ENCODE results near the gene SLC6A3.

SLC6A3 gene

DNA sequence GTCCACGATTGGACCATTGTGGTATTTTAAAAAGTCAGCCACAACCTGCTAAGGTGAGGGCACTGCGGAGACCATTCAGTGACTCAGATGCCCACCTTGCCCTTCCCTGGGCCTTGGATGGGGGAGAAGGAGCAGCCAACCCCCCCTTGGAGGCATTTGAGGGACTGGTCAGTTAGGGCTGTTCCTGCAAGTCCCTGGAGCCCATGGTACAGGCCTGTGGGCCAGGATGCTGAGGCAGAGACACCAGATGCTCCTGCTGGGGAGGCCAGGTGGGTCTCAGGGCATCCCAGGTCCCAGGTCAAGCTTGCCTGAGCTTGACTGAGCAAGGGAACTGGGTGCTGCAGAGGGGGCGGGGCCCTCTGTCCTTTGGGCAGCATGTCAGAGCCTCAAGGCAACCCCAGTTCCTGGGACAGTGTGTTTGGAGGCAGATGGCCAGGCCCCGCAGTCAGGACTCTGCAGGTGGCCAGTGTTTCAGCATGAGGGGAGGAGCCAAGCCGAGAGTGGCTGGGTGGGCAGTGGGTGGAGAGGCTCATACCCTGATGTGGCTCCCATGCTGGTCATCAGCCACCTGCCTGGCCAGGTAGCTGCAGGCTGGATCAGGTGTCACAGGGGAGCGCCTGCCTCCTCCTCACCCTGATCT, 27.5 kb downstream of the SLC6A3 start:
- DNase-seq: no peak

DNA sequence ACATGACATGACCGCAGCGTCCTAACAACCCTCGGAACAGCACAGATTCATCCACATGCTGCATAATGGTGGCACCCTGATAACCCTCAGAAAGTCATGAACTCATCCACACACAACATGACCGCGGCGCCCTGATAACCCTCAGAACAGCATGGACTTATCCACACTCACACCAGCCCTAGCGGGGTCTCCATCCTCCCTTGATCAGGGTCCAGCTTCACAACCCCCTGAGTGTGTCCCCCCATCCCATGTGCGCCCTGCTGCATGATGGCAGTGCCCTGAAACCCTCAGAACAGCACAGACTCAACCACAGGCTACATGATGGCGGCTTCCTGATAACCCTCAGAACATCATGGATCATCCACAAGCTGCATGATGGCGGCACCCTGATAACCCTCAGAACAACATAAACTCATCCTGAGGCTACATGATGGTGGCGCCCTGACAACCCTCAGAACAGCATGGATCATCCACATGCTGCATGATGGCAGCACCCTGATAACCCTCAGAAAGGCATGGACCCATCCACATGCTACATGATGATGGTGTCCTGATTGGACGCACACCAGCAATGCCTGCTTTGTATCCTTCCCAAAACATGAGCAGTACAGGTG, 28.3 kb downstream of the SLC6A3 start:
- no peak for DNase-seq

DNA sequence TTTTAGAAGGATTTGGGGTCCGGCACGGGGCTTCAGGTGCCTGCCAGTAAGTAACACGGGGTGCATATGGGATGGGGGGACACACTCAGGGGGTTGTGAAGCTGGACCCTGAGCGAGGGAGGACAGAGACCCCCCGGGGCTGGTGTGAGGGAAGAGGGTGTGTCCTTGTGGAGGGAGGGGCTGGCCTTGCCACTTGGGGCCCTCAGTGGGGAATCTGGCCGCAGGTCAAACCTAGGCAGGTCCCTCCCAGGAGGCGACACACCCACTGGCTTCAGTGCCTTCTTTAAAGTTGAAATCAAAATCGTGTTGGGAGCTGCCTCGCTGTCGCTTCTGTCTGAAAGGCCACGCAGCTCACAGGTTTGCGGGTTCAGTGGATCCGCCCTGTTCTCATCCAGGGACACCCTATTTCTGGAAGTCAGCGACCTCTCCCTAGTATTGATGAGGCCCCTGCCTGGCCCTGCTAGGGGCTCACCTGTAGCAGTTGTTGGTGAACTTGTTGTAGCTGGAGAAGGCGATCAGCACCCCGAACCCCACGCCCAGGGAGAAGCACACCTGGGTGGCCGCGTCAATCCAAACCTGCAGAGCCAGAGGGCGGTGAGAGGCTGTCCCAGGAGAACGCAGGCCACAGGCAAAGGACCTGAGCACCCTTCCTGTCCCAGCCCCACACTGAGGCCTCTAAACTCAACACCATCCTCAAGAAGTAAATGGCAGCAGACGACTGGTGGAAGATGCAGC, 29.4 kb downstream of the SLC6A3 start:
- DNase-seq: no peak

DNA sequence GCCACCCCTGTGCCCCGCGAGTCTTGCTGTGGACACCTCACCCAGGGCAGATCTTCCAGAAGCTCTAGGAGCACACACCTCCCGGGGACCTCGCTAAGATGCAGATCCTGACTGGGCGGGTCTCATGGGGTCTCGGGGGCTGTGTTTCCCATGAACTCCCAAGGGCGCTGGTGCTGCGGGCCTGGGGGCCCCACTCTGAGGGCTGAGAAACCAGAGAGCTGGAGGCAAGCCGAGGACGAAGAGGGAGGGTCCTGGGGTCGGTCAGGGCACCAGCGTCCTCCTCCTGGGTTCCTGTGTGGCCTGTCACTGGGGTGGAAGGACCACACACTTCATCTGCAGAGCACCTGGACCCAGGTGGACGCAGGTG, 30.2 kb downstream of the SLC6A3 start:
- DNase-seq: no peak

DNA sequence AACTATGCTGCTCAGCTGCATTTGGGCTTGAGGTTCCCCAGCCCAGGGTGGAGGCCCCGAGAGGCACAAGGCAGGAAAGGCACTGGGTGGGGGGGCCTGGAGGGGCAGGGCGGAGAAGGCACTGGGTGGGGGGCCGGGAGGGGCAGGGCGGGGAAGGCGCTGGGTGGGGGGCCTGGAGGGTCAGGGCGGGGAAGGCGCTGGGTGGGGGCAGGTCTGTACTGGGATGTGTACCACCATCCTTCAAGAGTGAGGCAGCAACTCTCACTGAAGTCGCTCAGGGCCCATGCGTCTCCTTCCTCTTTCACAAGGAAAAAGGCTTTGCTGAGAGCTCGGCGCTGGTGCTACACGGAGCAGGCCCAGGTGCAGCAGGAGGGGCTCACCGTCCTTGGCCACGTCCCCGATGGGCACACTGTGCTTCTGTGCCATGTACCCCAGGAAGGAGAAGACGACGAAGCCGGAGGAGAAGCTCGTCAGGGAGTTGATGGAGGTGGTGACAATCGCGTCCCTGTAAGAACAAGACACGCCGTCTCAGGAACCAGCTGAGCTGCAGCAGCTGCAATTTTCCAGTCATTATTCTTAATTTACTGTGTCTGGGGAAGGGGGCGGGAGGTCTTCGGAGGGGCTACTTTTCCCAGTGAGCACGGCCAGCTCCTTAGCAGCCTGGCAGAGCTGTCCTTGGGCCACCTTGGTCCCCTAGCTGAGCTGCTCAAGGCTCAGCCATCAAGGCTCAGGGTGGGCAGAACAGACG, 30.8 kb downstream of the SLC6A3 start:
- DNase-seq: no peak

DNA sequence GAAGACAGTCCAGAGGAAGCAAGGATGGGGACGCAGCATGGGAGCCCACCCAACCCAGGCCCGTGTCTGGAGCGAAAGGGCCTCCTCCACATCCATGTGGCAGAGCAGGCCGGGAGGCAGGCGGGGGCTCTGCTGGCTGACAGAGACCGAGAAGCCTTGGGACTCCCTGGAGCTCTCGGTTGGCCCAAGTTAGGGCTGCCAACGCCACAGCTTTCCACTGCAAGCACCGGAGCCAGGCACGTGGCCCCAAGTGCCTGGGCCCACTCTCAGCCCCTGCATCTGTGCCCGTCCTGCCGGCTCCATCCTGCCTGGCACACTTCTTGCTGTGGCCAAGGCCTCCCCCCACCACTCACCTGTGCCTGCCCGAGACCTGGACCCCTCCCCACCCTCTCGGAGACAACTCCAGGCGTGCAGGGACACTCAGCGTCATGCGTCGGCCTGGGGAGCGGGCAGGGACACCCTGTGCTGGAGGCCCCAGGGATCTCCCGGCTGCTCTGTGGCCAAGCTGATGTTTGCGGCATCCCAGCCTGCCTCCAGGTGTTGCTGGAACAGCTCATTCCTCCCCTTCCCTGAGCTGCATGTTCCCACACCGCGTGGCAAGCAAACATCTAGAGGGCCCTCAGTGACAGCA, 31.5 kb downstream of the SLC6A3 start:
- no peak for DNase-seq

DNA sequence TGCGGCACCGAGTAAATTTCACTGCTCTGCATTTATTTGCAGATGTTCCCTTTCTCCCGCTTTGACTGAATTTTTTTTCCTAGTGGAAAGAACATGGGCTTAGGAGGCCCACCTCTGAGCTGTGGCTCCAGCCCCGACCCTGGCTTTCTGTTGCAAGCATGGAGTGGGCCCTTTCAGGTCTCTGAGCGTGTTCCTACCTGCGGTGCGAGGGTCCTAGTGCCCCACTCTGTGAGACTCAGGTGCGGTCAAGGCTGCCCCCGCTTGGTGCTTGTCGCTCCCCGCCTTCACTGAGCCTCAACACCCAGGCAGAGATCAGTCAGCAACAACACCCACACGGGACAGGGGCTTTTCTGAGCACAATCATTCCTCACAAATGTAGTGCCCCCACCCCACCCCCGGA, 32.0 kb downstream of the SLC6A3 start:
- DNase-seq: no peak

DNA sequence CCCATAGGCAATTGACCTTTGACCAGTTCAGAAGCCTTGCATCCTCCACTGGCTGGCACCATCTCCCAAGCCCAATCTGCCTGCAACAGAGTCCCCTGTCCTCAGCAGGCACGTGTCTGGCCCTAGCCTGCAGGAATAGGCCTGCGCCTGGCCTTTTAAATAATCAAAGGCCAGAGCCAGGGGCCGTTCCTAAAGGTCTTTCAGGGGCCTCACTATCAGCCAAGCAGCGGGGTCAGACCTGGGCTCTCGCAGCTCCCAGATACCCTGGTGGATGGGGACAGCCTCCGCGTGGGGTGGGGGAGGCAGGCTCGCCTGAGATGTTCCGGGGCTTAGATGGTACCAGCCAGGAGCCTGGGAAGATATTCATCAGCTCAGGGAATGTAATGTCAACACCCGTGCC, 32.6 kb downstream of the SLC6A3 start:
- DNase-seq: no peak

DNA sequence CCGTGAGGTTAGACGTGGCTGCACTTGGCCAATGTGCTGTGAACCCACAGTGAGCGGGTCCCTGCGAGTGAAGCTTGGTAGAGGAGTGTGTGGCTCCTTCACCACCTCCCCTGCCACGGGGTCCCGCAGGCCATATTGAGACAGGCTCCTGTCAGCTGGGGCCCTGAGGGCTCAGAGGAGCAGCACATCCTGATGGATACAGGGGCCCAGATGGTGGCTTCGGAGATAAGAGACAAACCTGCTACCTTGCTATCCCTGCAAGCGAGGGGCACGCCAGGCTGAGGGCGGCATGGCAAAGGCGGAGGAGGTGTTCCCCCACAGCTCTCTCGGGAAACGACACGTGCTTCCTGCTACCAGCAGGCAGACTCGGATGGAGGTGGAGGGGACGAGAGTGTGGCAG, 33.1 kb downstream of the SLC6A3 start:
- DNase-seq: no peak

DNA sequence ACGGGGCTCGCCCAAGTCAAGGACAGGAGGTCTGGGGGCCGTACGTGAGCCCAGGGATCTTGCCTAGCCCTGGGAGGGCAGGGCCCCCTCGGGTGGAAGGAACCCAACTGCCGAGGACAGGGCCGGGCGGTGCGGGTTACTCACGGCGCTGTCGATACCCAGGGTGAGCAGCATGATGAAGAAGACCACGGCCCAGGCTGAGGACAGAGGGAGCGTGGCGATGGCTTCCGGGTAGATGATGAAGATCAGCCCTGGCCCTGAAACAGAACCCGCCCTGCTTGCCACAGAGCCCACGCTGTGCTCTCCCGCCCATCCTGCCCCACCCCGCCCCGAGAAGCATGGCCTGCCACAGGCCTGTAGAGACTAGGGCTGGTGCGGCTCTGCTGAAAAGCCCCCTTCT, 34.1 kb downstream of the SLC6A3 start:
- no peak for DNase-seq

DNA sequence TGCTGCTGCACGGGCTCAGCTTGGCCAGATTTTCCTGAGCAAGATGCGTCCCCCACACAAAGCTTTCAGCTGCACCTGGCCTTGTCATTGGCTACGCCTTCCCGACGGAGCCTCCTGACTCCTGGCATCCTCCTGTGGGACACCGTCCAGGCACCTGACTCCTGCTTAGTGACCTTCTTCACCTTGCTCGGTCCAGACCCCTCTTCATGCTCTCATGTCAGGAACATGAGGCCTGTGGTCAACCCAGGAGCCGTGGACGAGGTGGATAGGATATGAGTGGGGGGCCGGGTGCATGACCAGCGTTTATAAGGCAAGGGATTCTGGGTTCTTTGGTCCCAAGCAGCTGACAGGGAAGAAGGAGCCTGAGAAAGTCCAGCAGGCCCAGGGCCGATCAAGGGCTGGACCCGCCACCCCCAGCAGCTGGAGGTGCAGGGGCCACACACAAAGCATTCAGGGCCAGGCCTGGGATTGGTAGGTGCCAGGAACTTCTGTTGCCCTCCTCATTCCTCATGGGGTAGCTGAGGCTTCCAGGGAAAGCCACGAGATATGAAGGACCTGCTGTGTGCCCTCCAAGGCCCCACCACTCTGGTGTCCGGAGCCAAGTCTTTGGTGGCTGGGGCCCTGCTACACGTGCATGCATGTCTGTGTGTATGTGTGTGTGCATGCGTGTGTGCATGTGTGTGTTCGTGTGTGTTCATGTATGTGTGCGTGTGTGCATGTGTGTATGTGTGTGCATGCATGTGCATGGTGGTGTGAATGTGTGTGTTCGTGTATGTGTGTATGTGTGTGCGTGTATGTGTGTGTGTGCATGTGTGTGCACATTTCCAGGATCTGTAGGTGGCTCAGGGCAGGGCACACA, 34.9 kb downstream of the SLC6A3 start:
- no peak for DNase-seq

DNA sequence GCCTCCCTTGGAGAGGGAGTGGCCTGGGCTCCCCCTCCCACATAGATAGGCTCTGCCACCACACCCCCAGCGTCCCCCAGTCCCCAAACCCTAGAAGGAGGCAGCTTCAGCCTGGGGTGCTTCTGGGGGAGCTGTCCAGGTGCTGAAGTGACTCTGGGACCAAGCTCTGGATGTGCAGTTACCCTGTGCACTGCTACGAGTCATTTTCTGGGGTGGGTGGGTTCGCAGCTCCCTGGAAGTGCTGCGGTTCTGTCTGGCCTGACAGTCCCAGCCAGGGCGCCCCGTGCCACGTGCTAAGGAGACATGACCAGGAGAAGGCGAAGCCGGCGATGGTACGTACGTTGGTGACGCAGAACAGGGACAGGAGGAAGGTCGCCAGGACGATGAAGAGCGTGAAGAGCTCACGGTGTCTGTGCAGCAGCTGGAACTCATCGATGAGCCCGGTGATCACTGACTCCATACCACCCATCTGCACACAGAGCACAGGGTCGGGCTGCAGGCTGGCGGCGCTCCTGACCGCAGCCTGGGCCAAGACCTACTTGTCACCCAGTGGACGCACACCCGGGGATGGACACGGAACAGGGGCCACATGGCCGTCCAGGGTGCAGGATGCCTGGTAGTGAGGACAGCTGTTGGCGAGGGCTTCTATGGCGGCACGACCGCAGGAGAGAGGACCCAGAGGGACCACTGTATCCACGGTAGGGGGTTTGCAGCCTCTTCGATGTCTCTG, 35.7 kb downstream of the SLC6A3 start:
- no peak for DNase-seq

DNA sequence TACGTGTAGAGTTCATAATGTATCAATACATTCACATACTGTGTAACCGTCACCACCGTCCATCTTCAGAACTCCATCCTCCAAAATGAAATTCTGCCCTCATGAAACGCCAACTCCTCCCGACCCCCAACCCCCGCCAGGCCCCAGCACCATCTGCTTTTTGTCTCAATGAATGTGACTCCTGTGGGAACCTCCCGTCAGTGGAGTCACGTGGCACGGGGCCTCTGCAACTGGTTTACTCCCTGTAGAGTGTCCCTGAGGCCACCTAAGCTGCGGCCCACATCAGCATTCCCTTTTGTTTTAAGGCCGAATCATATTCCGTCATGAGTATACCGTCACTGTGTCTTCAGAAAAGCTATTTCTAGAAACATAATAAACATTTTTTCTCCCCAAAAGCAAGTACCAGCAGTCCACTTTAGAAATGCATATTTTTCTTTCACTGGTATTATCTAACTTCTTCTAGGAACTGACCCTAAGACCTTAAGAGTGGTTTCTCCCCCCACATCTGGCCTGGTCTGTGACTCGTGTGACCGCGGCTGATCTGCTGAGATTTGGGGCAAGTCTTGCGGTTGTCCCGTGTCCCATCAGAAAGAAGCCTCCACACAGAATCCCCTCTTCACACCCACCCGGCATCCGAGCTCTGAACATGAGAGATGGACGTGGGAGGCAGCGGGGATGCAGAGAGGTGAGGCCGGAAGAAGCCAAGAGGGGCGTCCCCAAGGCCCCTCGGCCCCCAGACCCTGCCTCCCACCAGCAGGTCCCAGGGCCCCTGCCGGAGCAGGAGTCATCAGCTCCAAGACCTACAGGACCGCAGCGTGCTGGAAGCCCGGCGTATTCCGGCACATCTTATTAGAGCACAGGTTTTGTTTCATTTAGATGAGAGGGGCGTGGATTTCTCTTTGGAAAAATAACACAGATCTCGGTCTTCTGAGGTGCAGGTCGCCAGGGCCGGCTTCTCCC, 38.3 kb downstream of the SLC6A3 start:
- no peak for DNase-seq

DNA sequence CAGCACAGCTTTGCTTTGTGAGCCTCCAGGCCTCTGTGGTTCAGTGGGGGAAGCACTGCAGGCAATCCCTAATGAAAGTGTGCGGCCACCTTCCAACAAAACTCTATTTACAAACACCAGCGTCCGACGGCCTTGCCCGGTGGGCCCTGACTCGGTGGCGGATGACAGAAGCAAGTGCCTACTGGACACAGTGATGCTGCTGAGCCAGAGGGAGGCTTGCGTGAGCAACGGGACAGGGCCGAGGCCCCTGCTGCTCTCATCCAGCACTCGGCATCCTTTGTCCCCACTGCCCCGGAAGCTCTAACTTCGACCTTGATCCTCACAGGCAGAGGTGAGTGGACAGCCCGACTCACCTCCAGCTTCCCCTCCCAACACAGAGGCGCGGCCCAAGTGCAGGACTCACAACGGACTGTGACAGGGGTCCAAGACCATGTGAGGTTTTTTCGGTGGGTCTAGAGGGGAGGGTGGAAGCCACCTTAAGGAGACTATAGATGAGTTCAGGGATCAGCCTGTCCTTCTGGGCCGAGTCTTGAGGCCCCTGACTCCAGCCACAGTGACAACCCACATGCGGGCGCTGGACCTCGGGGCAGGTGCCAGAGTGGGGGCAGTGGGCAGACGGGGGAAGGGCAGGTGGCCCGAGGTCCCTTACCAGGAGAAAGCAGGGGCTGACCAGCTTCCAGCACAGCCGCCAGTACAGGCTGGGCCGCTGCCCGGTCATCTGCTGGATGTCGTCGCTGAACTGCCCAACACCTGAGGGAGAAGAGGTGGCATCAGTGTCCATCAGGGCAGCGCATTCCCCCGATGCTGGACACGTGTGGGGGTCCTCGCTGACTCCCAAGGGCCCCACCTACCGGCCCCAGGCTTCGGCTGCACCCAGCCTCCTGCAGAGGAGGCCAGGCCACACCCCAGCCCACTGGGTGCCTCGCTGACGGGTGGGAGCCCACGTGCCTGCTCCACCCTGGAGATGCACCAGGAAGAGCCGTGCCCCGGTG, 39.4 kb downstream of the SLC6A3 start:
- DNase-seq: no peak

DNA sequence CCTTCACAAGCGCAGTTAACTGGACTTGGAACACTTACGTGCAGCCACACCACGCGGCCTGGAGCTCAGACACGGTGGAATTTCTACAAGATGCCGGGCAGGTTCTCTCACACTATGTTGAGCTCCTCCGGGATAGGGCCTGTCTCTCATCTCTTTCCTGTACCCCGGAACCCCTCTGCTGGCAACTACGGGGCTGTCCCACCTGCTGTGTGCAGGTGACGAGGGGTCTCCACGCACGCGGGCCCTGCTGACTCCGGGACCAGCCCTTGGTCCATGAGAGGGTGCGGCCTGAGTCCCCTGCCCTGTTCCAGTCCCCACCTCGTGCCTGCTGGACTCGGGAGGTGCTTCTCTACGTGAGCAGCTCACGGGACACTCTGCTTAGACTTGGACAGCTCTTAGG, 40.1 kb downstream of the SLC6A3 start:
- no peak for DNase-seq

DNA sequence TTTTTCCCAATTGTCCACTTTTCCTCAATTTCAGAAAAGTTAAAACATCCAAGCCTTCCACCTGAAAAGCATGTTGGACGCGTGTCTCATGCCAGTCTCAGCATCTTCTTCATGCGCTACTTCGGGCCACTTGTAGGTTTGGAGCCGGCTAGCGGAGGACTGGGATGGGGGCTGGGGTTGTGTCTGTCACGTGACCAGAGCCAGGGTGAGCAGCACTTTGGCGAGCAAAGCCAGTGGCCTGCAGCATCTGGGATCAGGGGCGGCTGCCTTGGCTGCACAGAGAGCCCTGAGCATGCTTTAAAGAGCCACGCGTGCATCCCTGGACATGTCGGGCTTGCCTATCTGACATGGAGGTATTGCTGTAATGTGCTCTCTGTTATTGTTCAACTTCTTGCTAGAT, 41.2 kb downstream of the SLC6A3 start:
- no peak for DNase-seq

DNA sequence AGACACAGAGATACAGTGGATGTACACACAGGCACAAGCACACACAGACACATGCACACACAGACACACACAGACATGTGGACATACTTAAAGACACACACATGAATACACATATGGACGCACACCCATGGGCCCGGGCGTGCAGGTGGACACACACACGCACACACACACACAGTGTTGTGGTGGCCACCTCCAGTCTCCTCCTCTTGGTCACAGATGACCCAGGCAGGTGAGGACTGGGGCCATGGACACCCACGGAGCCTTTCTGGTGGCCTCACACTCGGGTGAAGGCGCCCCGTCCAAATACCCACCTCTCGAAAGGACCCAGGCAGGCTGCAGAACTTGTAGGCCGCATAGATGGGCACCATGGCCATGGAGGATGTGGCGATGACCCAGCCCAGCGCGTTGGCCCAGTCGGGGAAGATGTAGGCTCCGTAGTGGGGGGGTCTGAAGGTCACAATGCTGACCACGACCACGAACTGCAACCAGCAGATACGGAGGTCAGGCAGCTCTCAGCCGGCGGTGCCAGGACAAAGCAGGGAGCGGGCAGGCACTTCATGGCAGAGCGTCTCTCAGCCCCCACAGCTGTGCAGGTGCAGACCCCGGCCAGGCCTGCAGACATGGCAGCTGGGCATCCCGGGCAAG, 42.5 kb downstream of the SLC6A3 start:
- DNase-seq: no peak

DNA sequence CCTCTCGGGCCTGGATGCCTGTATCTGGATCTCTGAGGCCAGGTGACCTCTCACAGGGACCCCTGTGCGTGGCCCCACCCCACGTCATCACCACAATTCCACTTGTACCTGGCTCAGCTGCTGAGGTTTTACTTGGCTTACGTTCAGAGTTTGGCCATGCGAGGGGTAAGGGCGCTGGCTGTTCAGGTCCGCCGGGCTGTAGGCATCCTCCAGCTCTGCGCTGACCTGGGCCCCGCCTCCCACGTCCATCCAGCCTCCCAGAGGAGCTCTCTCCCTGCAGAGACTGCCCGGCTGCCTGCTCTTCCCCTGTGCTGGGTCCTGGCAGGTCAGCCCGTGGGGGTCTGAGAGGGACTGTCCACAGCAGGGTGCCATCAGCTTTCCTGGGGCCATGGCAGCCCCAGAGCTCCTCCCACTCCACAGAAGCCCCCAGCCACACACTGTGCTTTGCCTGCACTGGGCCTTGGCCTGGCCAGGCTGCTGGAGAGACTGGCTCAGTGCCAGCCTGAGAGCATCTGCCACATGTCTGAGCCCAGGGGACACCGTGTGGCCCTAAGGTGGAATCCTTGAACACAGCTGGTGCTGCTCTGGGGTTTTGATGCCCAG, 43.6 kb downstream of the SLC6A3 start:
- no peak for DNase-seq

Measured in NK-92 treated with Interleukin-12 subunit alpha and Interleukin-12 subunit beta, amount 100 ng/mL, for 24 hours (cell line).